Astrocyte (in vitro differentiated cells and primary cell): ENCODE results near the gene TOR2A.

Experiments
- CTCF ChIP-seq: IDR thresholded peaks from 2 replicates; pipeline ENCODE4 v1.5.1; 2011; ENCODE audit warnings: low read depth, mild to moderate bottlenecking, inconsistent platforms, low read length, moderate library complexity; ENCODE audit not compliant: insufficient read depth
- EZH2 ChIP-seq: IDR thresholded peaks from 2 replicates; pipeline ENCODE4 v1.6.1; 2012; ENCODE audit warnings: mild to moderate bottlenecking, low read length, inconsistent platforms; ENCODE audit not compliant: insufficient read depth

GRCh38 chr9:127761491-127761956, 26.4 kb upstream of the TOR2A start:
- no peak for TF ChIP-seq CTCF
- no peak for TF ChIP-seq EZH2
